GM12878 (cell line): ENCODE results near the gene PPP3CB. TPM values are rescaled to one million over a fixed set of nuclear protein-coding genes. Genes with fewer than 3 reads are reported as not detected.

Source experiments
- ATAC-seq: fragments of 200-7000 bp; cut with Tn5 transposase; 3 replicates; pipeline ENCODE4 v1.9.1; 2020; ENCODE audit warnings: mild to moderate bottlenecking, moderate library complexity
- Bru-seq: library from RNA; stranded (reverse); fragments of 400-500 nt; gene quantifications from one replicate; lab custom pipeline; 2021; lab: Mats Ljungman, UMichigan
- BruChase-seq, 2 experiments: library from RNA; stranded (reverse); fragments of 400-500 nt; gene quantifications; one replicate each; lab custom pipeline; 2021; lab: Mats Ljungman, UMichigan
- BruUV-seq: library from RNA; stranded (reverse); fragments of 400-500 nt; replicated peaks from 2 replicates; lab custom pipeline; 2021; lab: Mats Ljungman, UMichigan
- CTCF ChIA-PET: fragments of 300-600 bp; sonication (Branson Sonifier 250); formaldehyde crosslinking; extraction: SDS; loops from one replicate; lab custom pipeline; 2021; ENCODE audit warnings: inconsistent platforms; lab: Yijun Ruan, JAX
- POLR2A ChIA-PET: fragments of 350-600 bp; formaldehyde crosslinking; extraction: SDS; loops from one replicate; lab custom pipeline; 2021; ENCODE audit warnings: inconsistent platforms; lab: Charles Lee
- RAD21 ChIA-PET: fragments of 300-600 bp; sonication (Branson Sonifier 250); formaldehyde crosslinking; loops from one replicate; lab custom pipeline; 2023; ENCODE audit warnings: antibody characterized with exemption; ENCODE audit not compliant: unreplicated experiment; lab: Charles Lee
- SMC1A ChIA-PET: fragments of 300-600 bp; sonication (Branson Sonifier 250); formaldehyde crosslinking; loops from one replicate; lab custom pipeline; 2023; ENCODE audit not compliant: unreplicated experiment, uncharacterized antibody; lab: Charles Lee
- DNase-seq: peaks from one replicate; pipeline ENCODE4 v3.0.0-alpha.2; 2011; ENCODE audit warnings: low read depth, low spot score
- FAIRE-seq: peaks from 3 replicates; lab custom pipeline; 2011; peaks lifted over from hg19 to GRCh38; lab: Jason Lieb, UNC
- H2AFZ ChIP-seq: 2 replicates; pipeline ENCODE4 v1.6.0; 2011; ENCODE audit warnings: low read depth, low read length, control low read depth; ENCODE audit not compliant: control insufficient read depth
- H3K27ac ChIP-seq: 2 replicates; pipeline ENCODE4 v1.5.1; 2011; ENCODE audit warnings: control low read depth; ENCODE audit not compliant: control insufficient read depth, insufficient read depth
- H3K27me3 ChIP-seq, 2 experiments: replicated peaks in 1 of 2; 2 replicates each; pipeline versions ENCODE4 v1.6.0 to v1.6.1; 2011; ENCODE audit warnings: low read length in 1 of 2; ENCODE audit not compliant: control insufficient read depth in 2 of 2, insufficient read depth in 2 of 2
- H3K36me3 ChIP-seq, 2 experiments: 2 replicates each; pipeline ENCODE4 v1.5.1; 2011; ENCODE audit warnings: low read length in 1 of 2; ENCODE audit not compliant: control insufficient read depth in 2 of 2, insufficient read depth in 2 of 2
- H3K4me1 ChIP-seq: 2 replicates; pipeline ENCODE4 v1.6.1; 2011; ENCODE audit warnings: mild to moderate bottlenecking, low read length, moderate library complexity, mixed read lengths; ENCODE audit not compliant: control insufficient read depth, insufficient read depth
- H3K4me2 ChIP-seq: 2 replicates; pipeline ENCODE4 v1.6.0; 2011; ENCODE audit warnings: control low read depth; ENCODE audit not compliant: control insufficient read depth, insufficient read depth
- H3K4me3 ChIP-seq: fragments of 200-600 bp; sonication (generic); 2 replicates; pipeline ENCODE4 v1.5.1; 2016
- H3K79me2 ChIP-seq: 2 replicates; pipeline ENCODE4 v1.6.0; 2011; ENCODE audit warnings: low read length; ENCODE audit not compliant: control insufficient read depth, insufficient read depth
- H3K9ac ChIP-seq: 2 replicates; pipeline ENCODE4 v1.8.0; 2011; ENCODE audit warnings: low read length, control low read depth, mixed read lengths; ENCODE audit not compliant: control insufficient read depth, insufficient read depth
- H3K9me3 ChIP-seq: replicated peaks from 3 replicates; pipeline ENCODE4 v1.5.1; 2011; ENCODE audit warnings: mild to moderate bottlenecking, low read length; ENCODE audit not compliant: control insufficient read depth, insufficient read depth
- H4K20me1 ChIP-seq: 2 replicates; pipeline ENCODE4 v1.6.0; 2011; ENCODE audit not compliant: control insufficient read depth, insufficient read depth
- BCLAF1 ChIP-seq: fragments of 450-650 bp; IDR thresholded peaks from 2 replicates; pipeline ENCODE4 v1.6.1; 2017; ENCODE audit warnings: antibody characterized with exemption, mild to moderate bottlenecking, moderate library complexity
- CHD2 ChIP-seq: IDR thresholded peaks from 2 replicates; pipeline ENCODE4 v1.6.1; 2011; ENCODE audit warnings: low read depth, low read length, improper control_type of control experiment, borderline replicate concordance
- EZH2 ChIP-seq: IDR thresholded peaks from 2 replicates; pipeline ENCODE4 v1.6.1; 2012; ENCODE audit warnings: low read depth, mild to moderate bottlenecking, control low read depth, inconsistent platforms, low read length, borderline replicate concordance; ENCODE audit not compliant: control insufficient read depth
- IRF3 ChIP-seq: fragments of 450-650 bp; IDR thresholded peaks from 2 replicates; pipeline ENCODE4 v1.6.1; 2014; ENCODE audit warnings: mild to moderate bottlenecking
- JUNB ChIP-seq: IDR thresholded peaks from 2 replicates; pipeline ENCODE4 v1.6.1; 2016; ENCODE audit warnings: antibody characterized with exemption, mild to moderate bottlenecking
- LARP7 ChIP-seq: fragments of 450-650 bp; IDR thresholded peaks from 2 replicates; pipeline ENCODE4 v1.6.1; 2017; ENCODE audit warnings: mild to moderate bottlenecking
- MEF2A ChIP-seq: IDR thresholded peaks from 2 replicates; pipeline ENCODE4 v1.6.1; 2011; ENCODE audit warnings: low read depth, mild to moderate bottlenecking, low read length, moderate library complexity; ENCODE audit not compliant: insufficient read depth
- MLLT1 ChIP-seq: fragments of 450-650 bp; IDR thresholded peaks from 2 replicates; pipeline ENCODE4 v1.6.1; 2016; ENCODE audit warnings: mild to moderate bottlenecking
- SMAD1 ChIP-seq: fragments of 450-650 bp; IDR thresholded peaks from 2 replicates; pipeline ENCODE4 v1.6.1; 2018; ENCODE audit warnings: mild to moderate bottlenecking, low read depth; ENCODE audit not compliant: partially characterized antibody
- SMARCA5 ChIP-seq: fragments of 450-650 bp; IDR thresholded peaks from 2 replicates; pipeline ENCODE4 v1.6.1; 2017; ENCODE audit warnings: mild to moderate bottlenecking
- TCF12 ChIP-seq: IDR thresholded peaks from 2 replicates; pipeline ENCODE4 v1.6.1; 2011; ENCODE audit warnings: low read depth, mild to moderate bottlenecking, low read length
- ZZZ3 ChIP-seq: IDR thresholded peaks from 2 replicates; pipeline ENCODE4 v1.6.1; 2011; ENCODE audit warnings: low read depth; ENCODE audit not compliant: control insufficient read depth, insufficient read length
- WGBS: methylation state at CpG from one replicate; pipeline ENCODE4 v1.1.6; 2016; ENCODE audit warnings: low lambda C conversion rate; ENCODE audit not compliant: insufficient replicate concordance, insufficient coverage; ENCODE audit errors: missing lambda C conversion rate; 5-methylcytosine and 5-hydroxymethylcytosine counted together
- in situ Hi-C: fragments of 300-500 bp; cut with MboI; formaldehyde crosslinking; loops from 9 replicates; pipeline ENCODE4 v1.14.3; 2018; ENCODE audit warnings: mixed read lengths
- intact Hi-C: fragments of 100-400 bp; cut with micrococcal nuclease; formaldehyde crosslinking; loops from one replicate; pipeline ENCODE4 v1.14.2; 2022; ENCODE audit not compliant: unreplicated experiment
- long read RNA-seq, 2 experiments: library from polyadenylated mRNA; unstranded; transcript quantifications; one replicate each; pipeline ENCODE4 v2.0.0, GENCODE V29; 2019 to 2020
- polyA minus RNA-seq, 3 experiments: library from RNA; depleted of rRNA, polyadenylated mRNA; stranded (reverse); fragments of >200 nt; gene quantifications; 2 replicates each; pipeline ENCODE4 v1.2.3, GENCODE V29; 2011
- polyA plus RNA-seq, 11 experiments: library from polyadenylated mRNA; depleted of rRNA in 4 of 11; unstranded in 6 of 11; stranded (reverse) in 5 of 11; fragments of >200 nt; fragmentation: Nextera tagmentation in 4 of 11; fragmentation: Illumina TruSeq in 1 of 11; extraction: Ambion mirVana in 4 of 11; extraction: Trizol in 1 of 11; gene quantifications; 1 replicate in 1 of 11; 2 replicates in 10 of 11; pipeline versions ENCODE4 v1.2.1 to v1.2.3, GENCODE V29; 2011 to 2016; ENCODE audit warnings: inconsistent platforms in 2 of 11, missing spikeins in 2 of 11, low read depth in 1 of 11
- total RNA-seq, 4 experiments: library from RNA; depleted of rRNA in 3 of 4; stranded (reverse); fragments of >200 nt in 3 of 4; fragmentation: Illumina TruSeq in 1 of 4; extraction: Trizol in 1 of 4; gene quantifications; 2 replicates each; pipeline versions ENCODE4 v1.2.1 to v1.2.3, GENCODE V29; 2013 to 2021

PPP3CB gene
- total RNA-seq (2013; cell fraction: nucleolus; rRNA removed): 67.3 and 69.4 TPM in 2 replicates
- total RNA-seq (2014; rRNA removed): 18.9 and 21.5 TPM in 2 replicates
- total RNA-seq (2014; rRNA removed; fragmentation: Illumina TruSeq; extraction: Trizol): 26.3 and 28.2 TPM in 2 replicates
- 42.0 and 43.0 TPM in 2 replicates for total RNA-seq (2021)
- 19.5 TPM for polyA plus RNA-seq (2011; ENCODE audit: low read depth)
- 17.8 and 24.6 TPM in 2 replicates for polyA plus RNA-seq (2011; rRNA removed)
- 7.8 and 16.4 TPM in 2 replicates for polyA plus RNA-seq (2011; cell fraction: cytosol; rRNA removed)
- 15.9 and 18.8 TPM in 2 replicates for polyA plus RNA-seq (2011; cell fraction: nucleus; rRNA removed)
- 29.4 and 29.8 TPM in 2 replicates for polyA plus RNA-seq (2012)
- 46.4 and 60.6 TPM in 2 replicates for polyA plus RNA-seq (2014; fragmentation: Illumina TruSeq; extraction: Trizol)
- 10 to 100 TPM; 13.9 to 19.7 TPM for polyA plus RNA-seq (2014; fragmentation: Nextera tagmentation; extraction: Ambion mirVana)
- 20.8 and 24.9 TPM in 2 replicates for polyA plus RNA-seq (2014; rRNA removed)
- polyA plus RNA-seq (2016; fragmentation: Nextera tagmentation; extraction: Ambion mirVana): 10 to 100 TPM; 11.4 to 15.4 TPM
- polyA minus RNA-seq (2011; rRNA and poly(A)+ RNA removed): 14.6 and 15.8 TPM in 2 replicates
- 5.7 and 11.4 TPM in 2 replicates for polyA minus RNA-seq (2011; cell fraction: cytosol; rRNA and poly(A)+ RNA removed)
- 8.7 and 12.8 TPM in 2 replicates for polyA minus RNA-seq (2011; cell fraction: nucleus; rRNA and poly(A)+ RNA removed)
- Bru-seq, nascent RNA: percentile 74 among the genes with signal in this experiment
- BruChase-seq, experiment 1, labeled RNA remaining after a 6-hour chase: percentile 76 among the genes with signal in this experiment
- BruChase-seq, experiment 2, labeled RNA remaining after a 2-hour chase: percentile 76 among the genes with signal in this experiment
- long read RNA-seq, experiment 1, partial matches to known transcripts: 4 of 5 reads
- long read RNA-seq, experiment 1, other reads (novel, unspliced or antisense): 1 of 5 reads
- long read RNA-seq, experiment 2, partial matches to known transcripts: 8 of 17 reads
- long read RNA-seq, experiment 2, other reads (novel, unspliced or antisense): 9 of 17 reads

GRCh38 chr10:73495884-73496674, at the start of gene PPP3CB:
Gene PPP3CB (minus strand): TSS chr10:73496024. CDS start chr10:73495889, 135 bp downstream.
- ChIA-PET SMC1A (interaction anchor here (0.8 to 1.6 kb wide), 9 partner anchors 11 to 354 kb away, joined by 3 to 5 read pairs (median 3); partner anchors contain the start of gene CFAP70), CTCF (interaction anchor here (0.6 to 1.6 kb wide), 6 partner anchors 33 to 381 kb away, joined by 3 to 6 read pairs (median 4); no protein-coding TSS in a partner anchor), RAD21 (interaction anchor here (0.7 to 1.3 kb wide), 5 partner anchors 130 to 804 kb away, joined by 3 to 5 read pairs (median 3); partner anchors contain the start of gene SEC24C), POLR2A (interaction anchor here (0.5 to 1.4 kb wide), 7 partner anchors 15 to 1274 kb away, joined by 3 to 11 read pairs (median 4); no protein-coding TSS in a partner anchor)
- no peaks in the 10 kb centered on the region for H3K27me3 ChIP-seq
- intact Hi-C loops: loop anchor here (5.0 kb wide), 1 partner anchor 244 kb away; the partner anchor contains the start of gene MRPS16
- in situ Hi-C loops: no loop called here
- no peaks in the 10 kb centered on the region for H3K9me3 ChIP-seq
- peak within 1 kb of the TSS; percentile 75 for H3K4me3 ChIP-seq
- H3K4me1 ChIP-seq: peaks cover 9% of the 10 kb centered on the region
- DNase-seq (peak; percentile 82), FAIRE-seq (peak; percentile 96), ATAC-seq (peak; percentile 87)
- H2AFZ ChIP-seq: peak within 1 kb of the TSS; percentile 93
- H3K9ac ChIP-seq: peak within 1 kb of the TSS; percentile 93
- no peaks in the 10 kb centered on the region for H4K20me1 ChIP-seq
- 5% methylated on average over 21 of the region's 28 CpGs for WGBS
- H3K4me2 ChIP-seq: peak within 1 kb of the TSS; percentile 99
- BruUV-seq: TSS peak; percentile 95
- H3K36me3 ChIP-seq: no peaks in the 10 kb centered on the region; a peak in 1 of 4 replicates
- peak within 1 kb of the TSS; percentile 86 for H3K27ac ChIP-seq
- H3K79me2 ChIP-seq: peaks cover 45% of the 10 kb centered on the region
- TF ChIP-seq ZZZ3 (no peak), SMARCA5 (no peak), BCLAF1 (no peak), SMAD1 (peak; percentile 54), CHD2 (peak; percentile 79; the same call in 1 of the 2 replicates), MEF2A (0 out of 2 replicates have a peak, but pooled peaks have one; percentile 25), EZH2 (no peak), TCF12 (0 out of 2 replicates have a peak, but pooled peaks have one; percentile 38), LARP7 (no peak; the same call in 1 of the 2 replicates), IRF3 (peak; percentile 83), MLLT1 (no peak), JUNB (peak; percentile 100)
